ENCODE results near the gene SSUH2.
A peak's percentile ranks its signal among the peaks of the same experiment; 100 is the strongest.

The SSUH2 gene

GRCh38 chr3:8629151-8630021 lies 15.2 kb downstream of the SSUH2 start:
- H3K4me1 ChIP-seq (ENCODE audit: control insufficient read depth in 1 of 2, insufficient read depth in 2 of 2, low read length in 2 of 2), result no peaks in the 10 kb centered on the region
- H3K4me3 ChIP-seq (ENCODE audit: low read depth, low read length), result no peak overlapping the region
- no peak overlapping the region for H2AFZ ChIP-seq (ENCODE audit: insufficient read depth, low read length, poor library complexity)
- H2BK12ac ChIP-seq (ENCODE audit: low read length), result no peak overlapping the region
- no peak overlapping the region for H3K18ac ChIP-seq (ENCODE audit: low read length)
- no peak overlapping the region for H2AK5ac ChIP-seq (ENCODE audit: low read length)
- no peak overlapping the region for H2BK120ac ChIP-seq (ENCODE audit: insufficient read depth, low read length, poor library complexity)
- H3K9ac ChIP-seq (ENCODE audit: low read length), result no peak overlapping the region
- peak; percentile 98 for DNase-seq
- H3K79me1 ChIP-seq (ENCODE audit: low read length), result no peaks in the 10 kb centered on the region
- no peak overlapping the region for H3K14ac ChIP-seq (ENCODE audit: low read length)
- H4K8ac ChIP-seq (ENCODE audit: low read depth, low read length), result no peak overlapping the region
- no peak overlapping the region for H4K12ac ChIP-seq (ENCODE audit: low read depth, low read length)
- H3K4ac ChIP-seq (ENCODE audit: low read depth, low read length), result no peak overlapping the region
- no peak overlapping the region for H3K27ac ChIP-seq (ENCODE audit: low read depth, low read length)
- no peak overlapping the region for H3K23ac ChIP-seq (ENCODE audit: low read length)
- no CpG with 5 or more reads among the region's 16 CpGs for WGBS (ENCODE audit: extremely low coverage, insufficient coverage, insufficient read length)
- no peaks in the 10 kb centered on the region for H3K36me3 ChIP-seq (ENCODE audit: control insufficient read depth in 1 of 2, insufficient read depth in 2 of 2, low read length in 2 of 2)
- H3K9me3 ChIP-seq (ENCODE audit: insufficient read depth, low read depth, low read length), result no peaks in the 10 kb centered on the region
- no peaks in the 10 kb centered on the region for H3K79me2 ChIP-seq (ENCODE audit: control insufficient read depth, insufficient read depth, low read length, poor library complexity)
- H3K4me2 ChIP-seq (ENCODE audit: low read length), result no peak overlapping the region
- H2BK5ac ChIP-seq (ENCODE audit: low read depth, low read length, poor library complexity), result no peak overlapping the region
- H3K27me3 ChIP-seq (ENCODE audit: insufficient read depth, low read length), result no peaks in the 10 kb centered on the region
- no peak overlapping the region for H4K91ac ChIP-seq (ENCODE audit: low read depth, low read length)

- Histone ChIP-seq H3K4me3 (ENCODE audit: low read depth, low read length) (no peak overlapping the region), H4K12ac (ENCODE audit: low read depth, low read length) (no peak overlapping the region), H3K4me1 (ENCODE audit: control insufficient read depth in 1 of 2, insufficient read depth in 2 of 2, low read length in 2 of 2) (peaks cover 3 to 5% of the 10 kb centered on the region in 2 experiments), H2BK12ac (ENCODE audit: low read length) (no peak overlapping the region), H3K27me3 (ENCODE audit: insufficient read depth, low read length) (no peaks in the 10 kb centered on the region), H3K4ac (ENCODE audit: low read depth, low read length) (no peak overlapping the region), H3K23ac (ENCODE audit: low read length) (no peak overlapping the region), H4K91ac (ENCODE audit: low read depth, low read length) (no peak overlapping the region), H3K79me2 (ENCODE audit: control insufficient read depth, insufficient read depth, low read length, poor library complexity) (no peaks in the 10 kb centered on the region), H2BK120ac (ENCODE audit: insufficient read depth, low read length, poor library complexity) (no peak overlapping the region), H2BK5ac (ENCODE audit: low read depth, low read length, poor library complexity) (no peak overlapping the region), H4K8ac (ENCODE audit: low read depth, low read length) (no peak overlapping the region), H3K9ac (ENCODE audit: low read length) (no peak overlapping the region), H3K14ac (ENCODE audit: low read length) (no peak overlapping the region), H3K27ac (ENCODE audit: low read depth, low read length) (no peak overlapping the region), H2AK5ac (ENCODE audit: low read length) (no peak overlapping the region), H3K9me3 (ENCODE audit: insufficient read depth, low read depth, low read length) (no peaks in the 10 kb centered on the region), H3K4me2 (ENCODE audit: low read length) (no peak overlapping the region), H3K36me3 (ENCODE audit: control insufficient read depth in 1 of 2, insufficient read depth in 2 of 2, low read length in 2 of 2) (no peaks in the 10 kb centered on the region), H3K79me1 (ENCODE audit: low read length) (no peaks in the 10 kb centered on the region), H3K18ac (ENCODE audit: low read length) (no peak overlapping the region), H2AFZ (ENCODE audit: insufficient read depth, low read length, poor library complexity) (no peak overlapping the region)
- no peak for DNase-seq
- no CpG with 5 or more reads among the region's 5 CpGs for WGBS (ENCODE audit: extremely low coverage, insufficient coverage, insufficient read length)
Measured at GRCh38 chr3:8627949-8628348, 16.6 kb downstream of the SSUH2 start.

- Histone ChIP-seq H2BK5ac (ENCODE audit: low read depth, low read length, poor library complexity) (no peak overlapping the region), H4K91ac (ENCODE audit: low read depth, low read length) (no peak overlapping the region), H3K23ac (ENCODE audit: low read length) (no peak overlapping the region), H3K79me2 (ENCODE audit: control insufficient read depth, insufficient read depth, low read length, poor library complexity) (no peaks in the 10 kb centered on the region), H2BK120ac (ENCODE audit: insufficient read depth, low read length, poor library complexity) (no peak overlapping the region), H3K4me1 (ENCODE audit: control insufficient read depth in 1 of 2, insufficient read depth in 2 of 2, low read length in 2 of 2) (peaks cover 3 to 5% of the 10 kb centered on the region in 2 experiments), H3K4ac (ENCODE audit: low read depth, low read length) (no peak overlapping the region), H2BK12ac (ENCODE audit: low read length) (no peak overlapping the region), H3K14ac (ENCODE audit: low read length) (no peak overlapping the region), H2AFZ (ENCODE audit: insufficient read depth, low read length, poor library complexity) (no peak overlapping the region), H3K27me3 (ENCODE audit: insufficient read depth, low read length) (no peaks in the 10 kb centered on the region), H3K9me3 (ENCODE audit: insufficient read depth, low read depth, low read length) (no peaks in the 10 kb centered on the region), H2AK5ac (ENCODE audit: low read length) (no peak overlapping the region), H3K79me1 (ENCODE audit: low read length) (no peaks in the 10 kb centered on the region), H3K18ac (ENCODE audit: low read length) (no peak overlapping the region), H3K4me3 (ENCODE audit: low read depth, low read length) (no peak overlapping the region), H4K8ac (ENCODE audit: low read depth, low read length) (no peak overlapping the region), H3K9ac (ENCODE audit: low read length) (no peak overlapping the region), H3K27ac (ENCODE audit: low read depth, low read length) (no peak overlapping the region), H3K4me2 (ENCODE audit: low read length) (no peak overlapping the region), H3K36me3 (ENCODE audit: control insufficient read depth in 1 of 2, insufficient read depth in 2 of 2, low read length in 2 of 2) (no peaks in the 10 kb centered on the region), H4K12ac (ENCODE audit: low read depth, low read length) (no peak overlapping the region)
- no peak for DNase-seq
- no CpG with 5 or more reads among the region's 19 CpGs for WGBS (ENCODE audit: extremely low coverage, insufficient coverage, insufficient read length)
Measured at GRCh38 chr3:8627201-8627940, 17.2 kb downstream of the SSUH2 start.

GRCh38 chr3:8625991-8626390 lies 18.6 kb downstream of the SSUH2 start:
- no peak overlapping the region for H3K27ac ChIP-seq (ENCODE audit: low read depth, low read length)
- H3K36me3 ChIP-seq (ENCODE audit: control insufficient read depth in 1 of 2, insufficient read depth in 2 of 2, low read length in 2 of 2), result no peaks in the 10 kb centered on the region
- no peak overlapping the region for H2BK5ac ChIP-seq (ENCODE audit: low read depth, low read length, poor library complexity)
- no peaks in the 10 kb centered on the region for H3K27me3 ChIP-seq (ENCODE audit: insufficient read depth, low read length)
- H2AFZ ChIP-seq (ENCODE audit: insufficient read depth, low read length, poor library complexity), result no peak overlapping the region
- H3K18ac ChIP-seq (ENCODE audit: low read length), result no peak overlapping the region
- no peak overlapping the region for H2BK120ac ChIP-seq (ENCODE audit: insufficient read depth, low read length, poor library complexity)
- no CpG with 5 or more reads among the region's 3 CpGs for WGBS (ENCODE audit: extremely low coverage, insufficient coverage, insufficient read length)
- H3K9ac ChIP-seq (ENCODE audit: low read length), result no peak overlapping the region
- no peak overlapping the region for H3K4me2 ChIP-seq (ENCODE audit: low read length)
- peaks cover 3 to 5% of the 10 kb centered on the region in 2 experiments for H3K4me1 ChIP-seq (ENCODE audit: control insufficient read depth in 1 of 2, insufficient read depth in 2 of 2, low read length in 2 of 2)
- H4K12ac ChIP-seq (ENCODE audit: low read depth, low read length), result no peak overlapping the region
- no peak overlapping the region for H3K23ac ChIP-seq (ENCODE audit: low read length)
- H3K79me1 ChIP-seq (ENCODE audit: low read length), result no peaks in the 10 kb centered on the region
- H4K8ac ChIP-seq (ENCODE audit: low read depth, low read length), result no peak overlapping the region
- peak; percentile 48 to 65 for DNase-seq
- no peak overlapping the region for H2BK12ac ChIP-seq (ENCODE audit: low read length)
- no peak overlapping the region for H4K91ac ChIP-seq (ENCODE audit: low read depth, low read length)
- no peak overlapping the region for H3K4me3 ChIP-seq (ENCODE audit: low read depth, low read length)
- no peak overlapping the region for H3K4ac ChIP-seq (ENCODE audit: low read depth, low read length)
- H2AK5ac ChIP-seq (ENCODE audit: low read length), result no peak overlapping the region
- H3K9me3 ChIP-seq (ENCODE audit: insufficient read depth, low read depth, low read length), result no peaks in the 10 kb centered on the region
- H3K79me2 ChIP-seq (ENCODE audit: control insufficient read depth, insufficient read depth, low read length, poor library complexity), result no peaks in the 10 kb centered on the region
- no peak overlapping the region for H3K14ac ChIP-seq (ENCODE audit: low read length)
